Measurements from ENCODE around the gene CDYL2. TPM values are rescaled to one million over a fixed set of nuclear protein-coding genes. Genes with fewer than 3 reads are reported as not detected.

The CDYL2 gene
- total RNA-seq, 1 experiment from 2014 or later = 8.2 TPM

- peaks cover 12% of the 10 kb centered on the region for H3K36me3 Mint-ChIP-seq
- H3K4me3 Mint-ChIP-seq = no peak overlapping the region
- no peaks in the 10 kb centered on the region for H3K4me1 Mint-ChIP-seq
- ChIA-PET POLR2A (interaction anchor here (1.1 kb wide), 1 partner anchor 97 kb away, joined by 3 read pairs; no protein-coding TSS in a partner anchor), CTCF (no interaction called here)
- DNase-seq (ENCODE audit: low spot score) (no peak), ATAC-seq (no peak)
- TF ChIP-seq ELF4 (CRISPR knock-in tag; IDR thresholded peaks at IDR 0.05; ENCODE audit: low read depth) (no peak), FOXK1 (CRISPR knock-in tag; IDR thresholded peaks at IDR 0.05) (no peak), NR2C2 (CRISPR knock-in tag; IDR thresholded peaks at IDR 0.05) (no peak), ZNF317 (CRISPR knock-in tag; IDR thresholded peaks at IDR 0.05; ENCODE audit: borderline replicate concordance, low read depth) (no peak), EMX1 (CRISPR knock-in tag; IDR thresholded peaks at IDR 0.05) (no peak), E2F4 (CRISPR knock-in tag; IDR thresholded peaks at IDR 0.05; ENCODE audit: borderline replicate concordance, low read depth) (no peak), ATF1 (CRISPR knock-in tag; IDR thresholded peaks at IDR 0.05) (no peak), ERG (CRISPR knock-in tag; IDR thresholded peaks at IDR 0.05) (no peak), NR3C1 (CRISPR knock-in tag; conservative IDR thresholded peaks at IDR 0.05; ENCODE audit: low read depth) (no peak), MAX (CRISPR knock-in tag; IDR thresholded peaks at IDR 0.05) (no peak), USF1 (CRISPR knock-in tag; IDR thresholded peaks at IDR 0.05) (no peak), TCF7 (CRISPR knock-in tag; IDR thresholded peaks at IDR 0.05; ENCODE audit: low read depth) (no peak), MYBL2 (CRISPR knock-in tag; IDR thresholded peaks at IDR 0.05) (no peak), ZNF423 (CRISPR knock-in tag; IDR thresholded peaks at IDR 0.05) (no peak), CREM (CRISPR knock-in tag; IDR thresholded peaks at IDR 0.05) (no peak), ZNF671 (CRISPR knock-in tag; IDR thresholded peaks at IDR 0.05) (no peak), TEAD4 (CRISPR knock-in tag; IDR thresholded peaks at IDR 0.05) (no peak)
- no peaks in the 10 kb centered on the region for H3K27me3 Mint-ChIP-seq (ENCODE audit: low read depth)
- no peak overlapping the region for H3K27ac Mint-ChIP-seq
- peaks cover 31% of the 10 kb centered on the region for H3K9me3 Mint-ChIP-seq
Measured at GRCh38 chr16:80743772-80744171, 60.6 kb downstream of the CDYL2 start.

- H3K9me3 Mint-ChIP-seq = peaks cover 35% of the 10 kb centered on the region
- CTCF ChIA-PET = no interaction called here
- DNase-seq (ENCODE audit: low spot score) (no peak), ATAC-seq (no peak)
- H3K27ac Mint-ChIP-seq = no peak overlapping the region
- peaks cover 12% of the 10 kb centered on the region for H3K36me3 Mint-ChIP-seq
- H3K4me1 Mint-ChIP-seq = no peaks in the 10 kb centered on the region
- no peak overlapping the region for H3K4me3 Mint-ChIP-seq
- POLR2A ChIA-PET = interaction anchor here (1.1 kb wide), 1 partner anchor 96 kb away, joined by 3 read pairs; no protein-coding TSS in a partner anchor
- no peaks in the 10 kb centered on the region for H3K27me3 Mint-ChIP-seq (ENCODE audit: low read depth)
- TF ChIP-seq NR3C1 (CRISPR knock-in tag; conservative IDR thresholded peaks at IDR 0.05; ENCODE audit: low read depth) (no peak), ATF3 (CRISPR knock-in tag; conservative IDR thresholded peaks at IDR 0.05) (no peak), KAT7 (CRISPR knock-in tag; IDR thresholded peaks at IDR 0.05; ENCODE audit: borderline replicate concordance) (no peak), IRF1 (CRISPR knock-in tag; IDR thresholded peaks at IDR 0.05) (no peak), ZNF263 (CRISPR knock-in tag; IDR thresholded peaks at IDR 0.05; ENCODE audit: low read depth) (no peak), FOXK1 (CRISPR knock-in tag; IDR thresholded peaks at IDR 0.05) (no peak), AFF4 (CRISPR knock-in tag; IDR thresholded peaks at IDR 0.05; ENCODE audit: borderline replicate concordance) (no peak), ZNF281 (CRISPR knock-in tag; IDR thresholded peaks at IDR 0.05) (no peak)
Measured at GRCh38 chr16:80743273-80743672, 61.1 kb downstream of the CDYL2 start.
